Measurements from ENCODE around the gene ENDOD1.

- TF ChIP-seq CTCF (conservative IDR thresholded peaks at IDR 0.05; ENCODE audit: low read depth, low read length) (no peak), EZH2phosphoT487 (IDR thresholded peaks at IDR 0.05; ENCODE audit: borderline replicate concordance, low read length) (no peak)
These were observed 46.2 kb downstream of the ENDOD1 start for GRCh38 chr11:95135880-95136279.
